NCI-H524 treated with DMSO at 0.1 percent for 48 hours (cell line): Measurements from ENCODE around the gene ZNF341.

Experiments used
- DNase-seq: peaks from one replicate; lab custom pipeline; 2025; lab: John Stamatoyannopoulos, UW

The ZNF341 gene

DNA sequence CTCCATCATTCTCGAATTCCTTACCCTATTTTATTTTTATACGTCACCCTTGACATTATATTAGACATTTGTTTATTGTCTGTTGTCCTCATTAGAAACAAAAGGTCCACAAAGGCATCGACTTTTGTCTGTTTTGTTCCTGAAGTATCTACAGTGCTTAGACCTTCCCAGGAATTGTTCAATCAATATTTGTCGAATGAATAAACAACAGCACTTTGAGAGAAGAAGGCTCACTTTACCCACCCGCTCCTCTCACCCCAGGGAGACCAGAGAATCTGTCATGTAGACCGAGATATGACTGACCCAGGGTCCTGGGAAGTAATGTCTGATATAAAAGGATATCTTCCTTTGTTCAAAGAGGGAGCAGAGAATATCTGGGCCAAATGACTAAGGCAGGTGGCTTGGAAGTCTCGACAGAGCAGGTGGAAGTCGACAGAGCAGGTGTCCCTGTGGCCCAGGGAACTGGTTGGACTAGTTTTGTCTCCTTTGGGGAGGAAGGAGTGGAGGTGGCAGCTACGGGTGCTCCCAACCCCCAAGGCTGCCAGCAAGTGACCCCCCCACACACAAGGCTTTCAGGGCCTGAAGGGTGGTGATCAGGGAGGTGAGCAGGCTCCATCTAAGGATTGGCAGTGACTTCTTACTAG lies 64.6 kb downstream of the ZNF341 start:
- DNase-seq, result no peak

DNA sequence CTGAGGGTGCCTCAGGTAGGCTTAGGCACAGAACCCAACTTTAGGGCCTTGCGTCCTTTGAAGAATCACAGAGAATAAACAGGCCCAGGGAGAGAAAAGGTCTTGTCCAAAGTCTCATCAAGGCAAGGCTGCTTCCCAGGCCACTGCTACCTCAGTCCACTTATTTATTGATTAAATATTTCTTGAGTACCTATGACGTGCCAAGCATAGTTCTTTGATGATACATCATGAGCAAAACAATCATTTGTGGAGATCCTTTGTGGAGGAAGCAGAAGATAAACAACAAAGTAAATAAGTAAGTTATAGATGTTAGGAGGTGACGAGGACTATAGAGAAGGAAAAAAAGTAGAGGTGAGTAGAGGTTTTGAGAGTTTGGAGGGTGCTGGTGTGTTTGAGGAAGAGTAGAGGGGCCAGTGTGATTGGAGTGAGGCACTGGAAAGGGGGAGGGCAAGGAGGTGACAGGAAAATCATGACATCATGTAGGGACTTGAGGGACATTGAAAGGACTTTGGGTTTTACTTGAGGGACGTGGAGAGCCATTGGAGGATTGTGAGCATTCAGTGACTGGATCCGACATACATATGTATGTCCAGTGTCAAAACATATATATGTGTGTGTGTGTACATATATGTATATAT lies 65.2 kb downstream of the ZNF341 start:
- no peak for DNase-seq

DNA sequence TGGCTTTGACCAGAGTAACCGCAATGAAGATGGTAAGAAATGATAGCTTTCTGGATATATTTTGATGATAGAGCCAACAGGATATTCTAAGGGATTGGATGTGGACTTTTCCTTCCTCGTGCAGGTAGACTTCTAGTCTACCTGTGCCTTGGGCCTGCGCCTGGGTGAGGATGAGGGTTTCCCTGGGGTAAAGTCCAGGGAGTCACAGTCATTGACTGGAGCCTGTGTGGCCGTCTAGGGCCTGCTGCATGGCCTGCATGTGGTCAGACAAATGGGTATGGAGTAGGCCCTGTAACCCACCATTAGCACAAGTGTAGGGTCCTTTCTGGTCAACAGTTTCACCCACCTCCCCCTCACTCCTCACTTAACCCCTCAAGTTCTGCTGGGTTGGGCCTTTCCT lies 66.6 kb downstream of the ZNF341 start:
- no peak for DNase-seq

DNA sequence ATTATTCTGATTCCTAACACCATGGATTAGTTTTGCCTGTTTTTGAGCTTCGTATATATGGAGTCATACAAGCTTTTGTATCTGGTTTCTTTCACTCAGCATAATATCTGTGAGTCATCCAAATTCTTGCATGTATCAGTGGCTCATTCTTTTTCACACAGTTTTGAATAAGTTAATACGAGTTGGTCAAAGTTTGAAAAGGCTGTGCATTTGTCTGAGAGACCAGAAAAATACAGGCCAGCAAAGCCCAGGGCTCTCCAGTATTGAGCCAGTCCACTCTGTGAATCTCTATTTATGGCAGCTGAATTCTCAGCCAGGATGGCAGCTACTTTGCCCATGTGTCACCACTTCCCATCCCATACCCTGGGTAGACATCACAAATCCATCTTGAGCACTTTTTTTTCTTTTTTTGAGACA lies 72.1 kb downstream of the ZNF341 start:
- no peak for DNase-seq

DNA sequence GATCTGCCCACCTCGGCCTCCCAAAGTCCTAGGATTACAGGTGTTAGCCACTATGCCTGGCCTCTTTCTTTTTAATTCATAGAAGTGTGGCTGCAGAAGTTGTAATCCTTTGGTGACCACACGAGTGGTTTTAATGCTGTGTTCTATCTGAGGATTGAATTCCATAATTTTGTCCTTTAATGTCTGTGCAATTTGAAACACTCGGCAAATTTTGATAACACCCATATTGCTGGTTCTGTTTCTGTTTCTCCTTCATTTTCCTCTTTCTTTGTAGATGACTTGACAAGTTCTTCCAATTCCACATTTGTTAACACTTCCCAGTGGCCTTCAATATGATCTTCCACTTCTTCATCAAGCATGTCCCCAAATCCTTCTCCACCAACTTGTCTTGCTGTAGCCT lies 76.6 kb downstream of the ZNF341 start:
- no peak for DNase-seq

DNA sequence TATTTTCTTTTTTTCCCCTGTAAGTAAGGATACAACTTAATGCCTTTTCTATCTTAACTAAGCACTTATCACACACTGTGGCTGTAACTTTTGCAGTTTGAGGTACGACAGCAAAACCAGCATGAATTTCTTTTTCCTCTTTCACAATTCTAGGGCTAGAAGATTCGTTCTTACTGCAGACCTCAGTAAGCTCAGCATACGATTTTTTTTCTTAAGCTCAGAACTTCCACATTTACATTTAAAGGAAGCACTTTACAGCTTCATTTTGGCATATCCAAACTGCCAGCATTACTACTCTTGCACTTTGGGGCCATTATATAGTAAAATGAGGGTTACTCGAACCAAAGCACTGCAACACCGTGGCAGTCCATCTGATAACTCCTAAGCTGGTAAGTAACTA lies 78.5 kb downstream of the ZNF341 start:
- DNase-seq, result no peak

DNA sequence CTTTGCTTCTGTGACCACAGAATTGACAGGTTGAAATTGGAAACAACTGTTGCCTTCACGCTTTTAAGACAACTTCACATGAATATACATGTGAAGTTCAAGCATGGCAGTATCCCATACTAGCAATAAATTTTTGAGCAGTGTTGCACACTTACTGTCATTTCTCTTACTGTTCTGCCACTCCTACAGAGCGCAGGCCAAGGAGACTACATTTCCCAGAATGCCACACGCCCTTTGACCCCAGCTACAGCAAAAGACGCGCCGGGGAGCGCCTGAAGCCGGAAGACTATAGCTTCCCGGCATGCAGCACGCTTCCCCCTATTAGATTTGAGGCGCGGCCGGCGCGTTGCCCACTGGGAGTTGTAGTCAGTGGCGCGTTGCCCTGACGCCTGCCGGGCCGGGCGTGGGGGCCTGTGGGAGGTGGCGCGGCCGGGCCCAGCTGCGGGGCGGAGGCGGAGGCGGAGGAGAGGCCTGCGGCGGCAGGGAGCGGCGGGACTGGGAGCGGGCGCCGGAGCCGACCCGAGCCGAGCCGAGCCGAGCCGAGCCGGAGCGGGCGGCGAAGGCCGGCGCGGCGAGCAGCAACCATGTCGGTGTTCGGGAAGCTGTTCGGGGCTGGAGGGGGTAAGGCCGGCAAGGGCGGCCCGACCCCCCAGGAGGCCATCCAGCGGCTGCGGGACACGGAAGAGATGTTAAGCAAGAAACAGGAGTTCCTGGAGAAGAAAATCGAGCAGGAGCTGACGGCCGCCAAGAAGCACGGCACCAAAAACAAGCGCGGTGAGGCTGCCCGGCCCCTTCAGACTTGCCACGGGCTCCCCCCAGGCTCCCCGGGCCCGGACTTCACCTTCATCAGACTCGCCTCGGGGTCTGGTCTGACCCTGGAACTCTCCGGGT lies 79.3 kb downstream of the ZNF341 start, which contains the start of gene CHMP4B:
Gene CHMP4B (plus strand): TSS at position 464 of the 891 bp plus-strand sequence. CDS start 121 bp downstream, at position 585.
- DNase-seq, result peak; percentile 95

DNA sequence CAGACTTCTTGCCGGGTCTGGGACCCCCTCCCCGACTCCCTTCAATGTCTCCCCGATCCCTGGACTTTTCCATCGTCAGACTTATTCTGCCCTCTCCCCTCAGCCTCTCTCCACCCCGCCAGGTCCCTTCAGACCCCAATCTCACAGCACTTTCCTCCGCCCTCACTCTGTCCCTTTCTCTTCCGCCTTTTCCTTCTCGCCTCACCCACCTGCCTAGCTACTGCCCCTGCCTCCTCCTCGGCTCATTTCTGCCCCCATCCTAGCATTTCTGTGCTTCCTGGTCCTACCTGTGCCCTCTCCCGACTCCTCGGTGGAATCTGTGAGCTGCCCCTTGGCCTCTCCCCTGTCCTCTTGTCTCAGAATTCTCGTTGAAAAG lies 80.0 kb downstream of the ZNF341 start:
- no peak for DNase-seq

DNA sequence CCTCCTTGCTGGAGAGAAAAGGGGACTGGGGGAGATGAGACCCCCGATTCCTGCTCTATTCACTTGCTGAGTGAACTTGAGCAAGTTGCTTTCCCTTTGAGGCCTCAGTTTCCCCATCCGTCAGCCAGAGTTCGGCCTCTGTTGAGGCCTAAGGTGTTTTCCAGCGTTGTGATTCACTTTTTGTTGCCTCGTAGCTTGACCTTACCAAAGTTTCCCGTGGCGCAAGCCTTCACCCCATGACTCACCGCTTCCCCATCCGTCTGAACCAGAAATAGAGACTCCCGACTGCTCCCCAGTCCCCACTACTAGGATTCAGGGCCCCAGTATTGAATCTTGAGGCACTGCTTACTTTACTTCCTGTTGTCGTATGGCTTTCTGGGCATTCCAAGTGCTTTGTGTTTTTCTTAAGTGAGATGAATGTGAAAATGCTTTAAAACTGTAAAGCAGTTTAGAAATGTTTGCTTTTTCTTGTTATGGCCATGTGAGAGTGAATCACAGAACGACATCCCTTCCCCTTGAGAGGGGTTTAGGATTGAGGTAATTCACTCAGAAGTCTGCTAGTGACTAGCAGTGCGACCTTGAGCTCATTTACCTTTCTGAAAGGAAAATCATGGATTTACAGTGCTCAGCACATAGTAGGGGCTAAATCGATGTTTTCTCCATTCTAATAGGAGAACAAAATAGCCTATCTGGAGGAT lies 80.5 kb downstream of the ZNF341 start:
- DNase-seq, result no peak

DNA sequence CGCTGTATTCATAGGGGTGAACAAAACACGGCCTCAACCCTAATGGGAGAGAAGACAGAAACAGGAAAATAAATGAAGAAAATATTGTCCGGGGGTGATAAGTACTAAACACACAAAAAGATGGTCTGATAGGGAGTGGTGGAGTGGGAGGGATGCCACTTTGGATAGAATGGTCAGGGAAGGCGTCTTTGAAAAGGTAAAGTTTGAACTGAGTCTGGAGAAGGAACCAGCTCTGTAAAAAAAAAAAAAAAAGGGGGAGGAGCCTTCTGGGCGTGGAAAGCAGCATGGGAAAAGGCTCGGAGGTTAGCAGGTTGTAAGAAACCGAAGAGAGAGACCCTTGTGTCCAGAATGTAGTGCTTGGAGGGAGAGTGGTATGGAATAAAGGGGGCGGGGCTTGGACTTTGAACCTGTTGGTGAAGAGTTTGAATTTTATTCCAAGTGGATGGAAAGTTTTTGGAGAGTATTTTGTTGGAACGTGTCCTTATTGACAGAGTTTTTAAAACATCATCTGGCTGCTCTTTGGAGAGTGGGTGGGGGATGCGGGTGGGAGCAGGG lies 81.2 kb downstream of the ZNF341 start:
- DNase-seq, result no peak

DNA sequence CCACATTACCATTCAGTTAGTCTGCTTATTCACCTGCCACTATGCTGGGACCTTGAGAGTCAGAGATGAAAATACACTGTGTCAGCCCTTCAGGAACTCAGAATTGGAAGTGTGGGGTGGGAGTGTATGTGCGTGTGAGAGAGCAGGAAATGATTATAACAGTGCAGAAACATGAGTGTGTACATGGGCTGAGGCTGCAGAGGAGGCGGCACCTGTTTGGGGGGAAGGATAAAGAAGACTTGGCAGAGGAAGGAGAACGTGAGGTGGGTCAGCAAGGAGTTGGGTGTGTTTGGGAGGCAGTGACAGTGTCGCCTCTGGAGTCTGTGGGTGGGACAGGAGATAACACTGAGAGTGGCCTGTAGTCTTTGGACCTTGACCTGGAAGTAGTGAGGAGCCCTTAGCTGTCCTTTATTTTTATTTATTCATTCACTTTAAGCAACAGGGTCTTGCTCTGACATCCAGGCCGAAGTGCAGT lies 82.5 kb downstream of the ZNF341 start:
- no peak for DNase-seq

DNA sequence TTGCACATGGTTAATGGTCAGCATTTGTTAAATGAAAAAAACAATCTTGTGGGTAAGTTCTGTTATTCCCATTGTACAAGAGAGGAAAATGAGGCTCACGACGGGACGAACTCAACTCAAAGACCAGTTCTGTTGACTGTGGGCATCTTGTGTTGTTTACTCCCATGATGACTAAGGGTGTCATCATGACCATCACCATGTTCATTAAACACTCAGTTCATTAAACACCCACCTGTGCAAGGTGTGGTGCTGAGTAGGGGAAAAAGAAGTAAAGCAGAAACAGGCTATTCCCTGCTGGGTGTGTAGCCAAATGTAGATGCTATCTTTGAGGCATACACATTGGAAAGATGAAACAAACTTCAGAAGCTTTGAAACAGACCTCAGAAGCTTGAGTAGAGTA lies 83.9 kb downstream of the ZNF341 start:
- DNase-seq, result no peak

DNA sequence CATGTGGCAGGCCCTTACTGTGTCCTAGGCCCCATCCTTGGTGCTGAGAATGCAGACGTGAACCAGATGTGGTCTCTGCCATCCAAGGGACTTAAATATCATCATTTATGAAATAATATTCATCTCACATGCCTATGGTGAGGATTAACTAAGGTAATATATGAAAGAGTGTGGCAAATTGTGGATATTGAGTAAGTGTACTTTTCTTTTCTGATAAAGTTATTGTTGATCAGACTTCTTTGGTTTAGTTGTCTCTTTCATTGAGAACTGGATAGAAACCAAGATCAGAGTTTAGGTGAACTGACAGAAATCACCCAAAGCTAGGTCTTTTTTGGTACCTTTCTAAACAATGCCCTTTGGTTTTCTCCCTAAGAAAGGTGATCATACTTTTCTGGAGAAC lies 84.4 kb downstream of the ZNF341 start:
- DNase-seq, result no peak

DNA sequence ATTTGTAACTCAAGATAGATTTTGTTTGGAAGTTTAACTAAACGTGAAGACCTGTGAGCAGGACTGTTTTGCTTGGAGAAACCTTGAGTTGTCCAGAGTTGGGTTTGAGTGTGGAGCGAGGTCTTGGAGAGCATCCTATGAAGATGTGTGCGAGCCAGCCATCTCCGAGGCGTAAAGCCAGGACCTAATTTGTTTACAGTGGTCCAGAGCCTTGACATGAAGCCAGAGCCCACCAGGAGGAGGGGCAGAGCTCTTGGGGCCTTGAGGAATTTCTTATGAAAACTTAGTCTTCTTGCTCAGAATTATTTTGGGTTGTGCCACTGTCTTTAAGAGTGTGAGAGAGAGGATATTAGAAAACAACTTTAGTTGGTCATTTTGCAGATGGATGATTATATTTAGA lies 85.6 kb downstream of the ZNF341 start:
- DNase-seq, result no peak

DNA sequence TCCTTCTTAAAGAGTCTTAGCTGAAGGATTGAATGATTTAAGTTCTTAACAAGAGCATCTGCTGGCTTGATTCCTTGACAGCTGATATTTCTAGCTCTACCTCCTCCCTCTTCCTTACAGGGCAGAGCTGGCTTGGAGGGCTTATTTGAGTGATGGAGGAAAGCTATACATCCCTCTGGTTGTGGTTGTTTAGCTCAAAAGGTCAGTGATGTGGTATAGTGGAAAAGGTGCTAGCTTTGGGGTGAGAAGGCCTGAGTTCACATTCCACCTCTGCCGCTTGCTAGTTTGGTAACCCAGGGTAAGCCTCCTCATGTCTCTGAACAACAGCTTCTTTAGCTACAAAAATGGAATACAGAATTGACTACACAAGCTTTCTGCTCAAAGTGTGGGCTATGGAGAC lies 87.7 kb downstream of the ZNF341 start:
- no peak for DNase-seq

DNA sequence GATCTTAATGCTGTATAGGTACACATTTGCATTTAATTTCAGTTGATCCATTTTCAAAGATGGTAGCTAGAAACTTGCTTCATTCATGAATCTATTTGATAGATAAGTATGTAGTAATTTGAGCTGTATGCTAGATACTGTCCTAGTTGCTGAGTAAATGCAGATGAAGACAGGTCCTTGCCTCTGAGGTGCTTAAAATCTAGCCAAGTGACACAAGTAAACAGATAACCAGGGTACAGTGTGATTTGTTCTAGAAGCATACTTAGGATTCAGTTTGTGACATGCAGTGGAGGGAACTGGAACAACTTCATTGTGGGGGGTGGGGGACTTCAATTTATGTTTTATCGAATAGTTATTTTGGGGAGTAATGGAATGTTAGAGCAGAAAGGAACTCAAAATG lies 88.6 kb downstream of the ZNF341 start:
- DNase-seq, result no peak

DNA sequence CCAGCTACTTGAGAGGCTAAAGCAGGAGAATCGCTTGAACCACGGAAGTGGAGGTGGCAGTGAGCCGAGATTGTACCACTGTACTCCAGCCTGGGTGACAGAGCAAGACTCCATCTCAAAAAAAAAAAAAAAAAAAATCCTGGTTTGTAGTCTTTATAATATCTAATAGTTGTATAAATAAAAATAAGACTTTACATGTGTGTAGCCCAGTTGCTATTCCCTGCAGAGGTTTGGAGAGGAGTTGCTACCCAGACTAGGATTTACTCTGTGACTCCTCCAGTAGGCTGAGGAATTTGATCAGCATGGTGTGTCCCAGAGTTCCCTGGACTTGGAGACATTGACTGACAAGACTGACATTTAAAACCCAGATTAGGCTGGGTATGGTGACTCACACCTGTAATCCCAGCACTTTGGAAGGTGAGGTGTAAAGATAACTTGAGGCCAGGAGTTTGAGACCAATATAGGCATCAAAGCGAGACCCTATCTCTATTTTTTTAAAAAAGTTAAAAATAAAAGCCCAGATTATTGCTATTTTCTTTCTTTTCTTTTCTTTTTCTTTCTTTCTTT lies 89.6 kb downstream of the ZNF341 start:
- DNase-seq, result no peak

DNA sequence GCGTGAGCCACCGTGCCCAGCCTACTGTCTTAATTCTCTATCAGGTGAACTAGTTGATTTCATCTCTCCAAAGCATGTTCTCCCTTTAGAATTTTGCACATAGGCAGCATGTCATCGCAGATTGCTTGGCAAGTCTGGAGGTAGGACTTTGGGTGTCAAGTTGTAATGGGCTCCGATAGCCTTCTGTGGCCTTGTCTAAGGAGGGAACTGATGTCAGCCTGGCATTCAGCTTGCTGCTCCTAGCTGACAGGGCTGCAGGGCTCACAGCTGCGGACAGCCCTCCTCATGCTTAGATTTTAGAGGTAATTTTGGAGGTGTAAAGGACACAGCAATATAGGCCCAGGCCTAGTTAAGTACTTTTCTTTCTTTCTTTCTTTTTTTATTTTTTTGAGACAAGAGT lies 90.6 kb downstream of the ZNF341 start:
- no peak for DNase-seq

DNA sequence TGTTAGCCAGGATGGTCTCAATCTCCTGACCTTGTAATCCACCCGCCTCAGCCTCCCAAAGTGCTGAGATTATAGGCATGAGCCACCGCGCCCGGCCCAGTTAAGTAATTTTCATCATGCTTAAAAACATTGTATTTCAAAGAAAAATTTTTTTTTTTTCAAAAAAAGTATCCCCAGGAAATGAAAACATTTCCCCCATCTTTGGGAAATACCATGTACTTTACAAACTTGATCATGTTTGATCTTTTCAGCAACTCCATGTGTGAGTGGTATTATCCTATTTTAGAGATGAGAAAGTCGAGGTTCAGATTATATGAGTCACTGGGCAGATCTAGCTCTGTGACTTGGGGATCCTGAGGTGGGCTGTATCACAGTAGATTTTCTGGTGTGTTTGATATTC lies 91.2 kb downstream of the ZNF341 start:
- DNase-seq, result no peak

DNA sequence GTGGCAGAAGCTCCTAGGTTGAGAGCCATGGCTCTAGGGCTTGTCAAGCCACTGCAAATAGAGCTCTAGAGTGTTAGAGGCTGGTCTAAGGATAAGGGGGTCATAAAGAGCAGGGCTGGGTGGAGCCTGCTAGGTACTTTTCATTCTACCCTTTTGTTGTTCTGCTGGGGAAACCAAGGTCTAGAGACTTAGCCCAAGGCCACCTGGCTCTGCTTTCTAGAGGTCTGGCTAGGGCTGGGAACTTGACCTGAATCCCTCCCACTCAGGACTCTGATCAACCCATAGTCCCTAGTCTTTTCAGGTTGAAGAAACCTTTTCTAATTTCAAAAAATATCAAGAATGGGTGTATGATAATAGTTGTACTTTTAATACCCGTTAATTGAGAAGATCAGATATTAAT lies 93.1 kb downstream of the ZNF341 start:
- no peak for DNase-seq
